DND-41 (cell line): ENCODE results near the gene DISC1.

Experiments
- CTCF ChIP-seq: IDR thresholded peaks from 2 replicates; pipeline ENCODE4 v1.5.1; 2012; ENCODE audit warnings: borderline replicate concordance, low read length, moderate library complexity, mild to moderate bottlenecking; ENCODE audit not compliant: poor library complexity, severe bottlenecking; ENCODE audit errors: extremely low read depth
- EZH2 ChIP-seq: IDR thresholded peaks from 3 replicates; pipeline ENCODE4 v1.6.1; 2012; ENCODE audit warnings: borderline replicate concordance, low read depth, mild to moderate bottlenecking, moderate library complexity, low read length, inconsistent platforms; ENCODE audit not compliant: severe bottlenecking

GRCh38 chr1:232045139-232045994, 418.8 kb downstream of the DISC1 start:
- TF ChIP-seq CTCF = no peak
- no peak for TF ChIP-seq EZH2
